ENCODE data around the gene NCOA6.

NCOA6 gene

GRCh38 chr20:34825530-34826362 is at the start of gene NCOA6:
Gene NCOA6, minus strand, starts transcription at chr20:34825651. Its CDS starts 43,296 bp downstream, at chr20:34782355.
- H3K4me3 ChIP-seq (ENCODE audit: low read depth, low read length), result peak within 1 kb of the TSS; percentile 89
- TF ChIP-seq CTCF (conservative IDR thresholded peaks at IDR 0.05; ENCODE audit: low read depth, low read length), result no peak
- DNase-seq (ENCODE audit: low read depth), result peak; percentile 87

- peak; percentile 94 for DNase-seq (ENCODE audit: low read depth)
- no peak overlapping the region for H3K4me3 ChIP-seq (ENCODE audit: low read depth, low read length)
- peak; percentile 97 for TF ChIP-seq CTCF (conservative IDR thresholded peaks at IDR 0.05; ENCODE audit: low read depth, low read length)
Measured at GRCh38 chr20:34874094-34874654, 48.7 kb upstream of the NCOA6 start.

GRCh38 chr20:34873583-34874093 is 48.2 kb upstream of the NCOA6 start:
- DNase-seq (ENCODE audit: low read depth), result no peak
- TF ChIP-seq CTCF (conservative IDR thresholded peaks at IDR 0.05; ENCODE audit: low read depth, low read length), result no peak
- H3K4me3 ChIP-seq (ENCODE audit: low read depth, low read length), result no peak overlapping the region

- peak; percentile 57 for TF ChIP-seq CTCF (conservative IDR thresholded peaks at IDR 0.05; ENCODE audit: low read depth, low read length)
- DNase-seq (ENCODE audit: low read depth), result peak; percentile 66
- H3K4me3 ChIP-seq (ENCODE audit: low read depth, low read length), result peak within 1 kb of the TSS; percentile 70
Measured at GRCh38 chr20:34872622-34873224, 47.3 kb upstream of the NCOA6 start, which contains the start of gene GGT7. Gene GGT7, minus strand, starts transcription at chr20:34872856. Its CDS starts 41 bp downstream, at chr20:34872815.

GRCh38 chr20:34871966-34872621 is 46.6 kb upstream of the NCOA6 start:
- no peak for DNase-seq (ENCODE audit: low read depth)
- peak overlapping the region; percentile 70 for H3K4me3 ChIP-seq (ENCODE audit: low read depth, low read length)
- no peak for TF ChIP-seq CTCF (conservative IDR thresholded peaks at IDR 0.05; ENCODE audit: low read depth, low read length)

GRCh38 chr20:34871320-34871926 is 46.0 kb upstream of the NCOA6 start:
- peak overlapping the region; percentile 70 for H3K4me3 ChIP-seq (ENCODE audit: low read depth, low read length)
- no peak for DNase-seq (ENCODE audit: low read depth)
- TF ChIP-seq CTCF (conservative IDR thresholded peaks at IDR 0.05; ENCODE audit: low read depth, low read length), result no peak
